Kidney epithelial cell (primary cell): Measurements from ENCODE around the gene SLC12A7. TPM values are rescaled to one million over a fixed set of nuclear protein-coding genes. Genes with fewer than 3 reads are reported as not detected.
"Not testable (repeated sequence)": the region's sequence is repeated elsewhere in the genome, so short reads cannot be mapped to it uniquely, and the experiment has no call there.

Experiments used
- DNase-seq: peaks from one replicate; pipeline ENCODE4 v3.0.0-alpha.2; 2010; ENCODE audit warnings: low read depth
- H3K27me3 ChIP-seq: 2 replicates; pipeline ENCODE4 v1.6.0; 2011; ENCODE audit warnings: low read length; ENCODE audit not compliant: control insufficient read depth, insufficient read depth
- H3K36me3 ChIP-seq: 2 replicates; pipeline ENCODE4 v1.5.1; 2011; ENCODE audit warnings: low read length; ENCODE audit not compliant: control insufficient read depth, insufficient read depth
- H3K4me3 ChIP-seq: 2 replicates; pipeline ENCODE4 v1.5.1; 2011; ENCODE audit warnings: low read depth, mild to moderate bottlenecking, control low read depth, low read length
- CTCF ChIP-seq: IDR thresholded peaks from 2 replicates; pipeline ENCODE4 v1.5.1; 2011; ENCODE audit warnings: mild to moderate bottlenecking, moderate library complexity, low read length, control low read depth, inconsistent platforms; ENCODE audit not compliant: insufficient read depth, poor library complexity, severe bottlenecking
- total RNA-seq: library from RNA; depleted of rRNA; stranded (reverse); fragments of >200 nt; gene quantifications from 2 replicates; pipeline ENCODE4 v1.2.3, GENCODE V29; 2015

SLC12A7 gene
- total RNA-seq, 1 donor from 2014 or later, result 50.3 TPM

GRCh38 chr5:1029945-1030625 is 81.8 kb downstream of the SLC12A7 start:
- DNase-seq, result no peak
- peaks cover 17% of the 10 kb centered on the region for H3K27me3 ChIP-seq
- no peak overlapping the region for H3K4me3 ChIP-seq
- TF ChIP-seq CTCF, result no peak
- H3K36me3 ChIP-seq, result no peaks in the 10 kb centered on the region

GRCh38 chr5:1029282-1029944 is 82.5 kb downstream of the SLC12A7 start:
- peaks cover 17% of the 10 kb centered on the region for H3K27me3 ChIP-seq
- H3K4me3 ChIP-seq, result no peak overlapping the region
- H3K36me3 ChIP-seq, result no peaks in the 10 kb centered on the region
- no peak for DNase-seq
- no peak for TF ChIP-seq CTCF

- TF ChIP-seq CTCF, result no peak
- no peaks in the 10 kb centered on the region for H3K36me3 ChIP-seq
- H3K27me3 ChIP-seq, result peaks cover 17% of the 10 kb centered on the region
- DNase-seq, result no peak
- H3K4me3 ChIP-seq, result no peak overlapping the region
Measured at GRCh38 chr5:1028481-1029281, 83.2 kb downstream of the SLC12A7 start.

GRCh38 chr5:1027631-1028441 is 84.0 kb downstream of the SLC12A7 start:
- no peak for DNase-seq
- H3K27me3 ChIP-seq, result peaks cover 15% of the 10 kb centered on the region
- TF ChIP-seq CTCF, result no peak

GRCh38 chr5:1026700-1027621 is 84.9 kb downstream of the SLC12A7 start:
- peaks cover 9% of the 10 kb centered on the region for H3K27me3 ChIP-seq
- no peak for TF ChIP-seq CTCF
- H3K36me3 ChIP-seq, result no peaks in the 10 kb centered on the region
- H3K4me3 ChIP-seq, result no peak overlapping the region
- no peak for DNase-seq

More at GRCh38 chr5:1027631-1028441, 84.0 kb downstream of the SLC12A7 start:
- Histone ChIP-seq H3K36me3 (no peaks in the 10 kb centered on the region), H3K4me3 (no peak overlapping the region)

GRCh38 chr5:1021969-1022336 is 89.9 kb downstream of the SLC12A7 start:
- peaks cover 14% of the 10 kb centered on the region for H3K27me3 ChIP-seq
- not testable (repeated sequence) for H3K36me3 ChIP-seq, H3K4me3 ChIP-seq, DNase-seq
